ENCODE results near the gene RAD51B.
A peak's percentile ranks its signal among the peaks of the same experiment; 100 is the strongest.
"Not testable (repeated sequence)": the region's sequence is repeated elsewhere in the genome, so short reads cannot be mapped to it uniquely, and the experiment has no call there.

RAD51B gene

DNA sequence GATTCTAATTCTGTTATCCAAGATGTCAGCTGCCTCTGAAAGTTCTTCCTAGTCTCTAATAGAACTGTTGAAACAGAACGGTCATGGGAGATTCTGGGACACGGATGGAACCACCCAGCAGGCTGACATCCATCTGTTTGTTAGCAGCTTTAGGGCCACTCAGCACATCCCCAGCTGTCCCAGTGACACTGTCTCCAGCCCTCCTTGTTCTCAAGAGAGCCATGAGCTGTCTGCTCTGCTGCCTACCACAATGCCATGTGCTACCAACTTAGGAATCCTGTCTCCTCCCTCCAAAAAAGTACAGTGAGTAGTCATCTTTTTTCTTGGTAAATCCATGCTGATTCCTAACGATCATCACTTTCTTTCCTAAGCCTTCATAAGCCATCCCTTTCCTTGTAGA is 842.8 kb downstream of the RAD51B start:
- TF ChIP-seq, protein P1, sequence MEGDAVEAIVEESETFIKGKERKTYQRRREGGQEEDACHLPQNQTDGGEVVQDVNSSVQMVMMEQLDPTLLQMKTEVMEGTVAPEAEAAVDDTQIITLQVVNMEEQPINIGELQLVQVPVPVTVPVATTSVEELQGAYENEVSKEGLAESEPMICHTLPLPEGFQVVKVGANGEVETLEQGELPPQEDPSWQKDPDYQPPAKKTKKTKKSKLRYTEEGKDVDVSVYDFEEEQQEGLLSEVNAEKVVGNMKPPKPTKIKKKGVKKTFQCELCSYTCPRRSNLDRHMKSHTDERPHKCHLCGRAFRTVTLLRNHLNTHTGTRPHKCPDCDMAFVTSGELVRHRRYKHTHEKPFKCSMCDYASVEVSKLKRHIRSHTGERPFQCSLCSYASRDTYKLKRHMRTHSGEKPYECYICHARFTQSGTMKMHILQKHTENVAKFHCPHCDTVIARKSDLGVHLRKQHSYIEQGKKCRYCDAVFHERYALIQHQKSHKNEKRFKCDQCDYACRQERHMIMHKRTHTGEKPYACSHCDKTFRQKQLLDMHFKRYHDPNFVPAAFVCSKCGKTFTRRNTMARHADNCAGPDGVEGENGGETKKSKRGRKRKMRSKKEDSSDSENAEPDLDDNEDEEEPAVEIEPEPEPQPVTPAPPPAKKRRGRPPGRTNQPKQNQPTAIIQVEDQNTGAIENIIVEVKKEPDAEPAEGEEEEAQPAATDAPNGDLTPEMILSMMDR (IDR thresholded peaks at IDR 0.05; ENCODE audit: low read depth, low read length): no peak
- no peak overlapping the region for H3K4me3 ChIP-seq (ENCODE audit: low read depth, low read length)

DNA sequence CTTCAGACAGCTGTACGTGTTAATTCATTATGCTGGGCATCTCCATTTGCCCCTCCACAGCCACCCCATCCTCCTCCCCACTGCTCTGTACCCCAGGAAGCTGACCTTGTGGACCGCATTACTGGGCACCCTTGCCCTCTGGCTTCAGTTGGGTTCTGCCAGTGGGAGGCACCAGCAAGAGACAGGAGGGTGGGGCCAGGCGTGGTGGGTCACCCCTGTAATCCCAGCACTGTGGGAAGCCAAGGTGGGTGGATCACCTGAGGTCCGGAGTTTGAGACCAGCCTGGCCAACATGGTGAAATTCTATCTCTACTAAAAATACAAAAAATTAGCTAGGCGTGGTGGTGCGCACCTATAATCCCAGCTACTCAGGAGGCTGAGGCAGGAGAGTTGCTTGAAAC is 843.2 kb downstream of the RAD51B start:
- not testable (repeated sequence) for H3K4me3 ChIP-seq (ENCODE audit: low read depth, low read length)

DNA sequence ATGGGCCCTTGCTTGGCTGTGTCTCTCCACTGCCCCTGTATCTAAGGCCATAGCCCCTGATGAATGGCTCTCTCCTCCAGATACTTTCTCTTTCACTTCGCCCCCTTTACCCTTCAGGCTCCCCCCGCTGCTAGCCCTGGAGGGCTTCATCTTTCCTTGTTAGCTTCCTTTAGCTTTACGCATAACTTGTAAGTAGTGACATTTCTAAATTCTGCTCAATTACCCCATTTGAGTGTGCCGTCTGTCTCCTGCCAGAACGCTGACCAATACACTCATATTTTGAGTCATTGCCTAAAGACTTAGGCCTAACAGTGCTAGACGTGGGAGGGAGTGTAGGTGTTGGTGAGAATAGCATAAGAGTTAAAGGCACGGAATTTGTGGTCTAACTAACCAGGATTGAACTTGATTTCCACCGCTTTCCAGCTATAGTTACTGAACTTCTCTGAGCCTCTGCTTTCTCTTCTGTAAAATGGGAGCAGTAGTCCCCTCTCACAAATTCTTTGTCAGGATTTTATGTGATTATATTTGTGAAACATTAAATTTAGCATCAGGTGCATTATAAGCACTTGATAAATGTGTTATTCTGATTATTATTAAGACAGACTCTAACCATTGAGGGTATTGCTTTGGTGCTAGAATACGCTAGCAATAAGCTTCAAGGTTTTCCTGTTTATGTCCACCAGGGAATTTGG is 844.0 kb downstream of the RAD51B start:
- TF ChIP-seq, protein P1 (IDR thresholded peaks at IDR 0.05; ENCODE audit: low read depth, low read length): no peak
- H3K4me3 ChIP-seq (ENCODE audit: low read depth, low read length): peak overlapping the region; percentile 38

DNA sequence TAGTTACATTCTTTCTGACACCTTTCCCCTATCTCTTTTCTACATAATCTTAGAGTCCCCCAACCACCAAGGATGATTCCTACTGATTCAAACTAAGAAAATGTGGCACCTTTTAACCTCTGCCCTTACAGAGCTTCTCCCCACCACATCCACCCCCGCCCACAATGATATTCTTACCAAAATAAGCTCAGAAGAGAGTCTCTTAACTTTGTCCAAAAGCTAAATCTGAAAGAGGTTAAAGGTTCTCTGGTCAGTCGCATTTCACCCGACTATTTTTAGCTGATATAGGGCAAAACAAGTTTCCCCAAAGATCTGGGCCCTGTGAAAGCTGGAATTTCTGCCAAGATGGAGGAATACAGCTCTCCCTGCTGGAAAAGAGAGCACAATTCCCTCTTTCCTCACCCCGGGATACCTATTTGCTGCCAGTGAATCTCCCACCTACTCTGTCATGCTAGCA is 844.7 kb downstream of the RAD51B start:
- TF ChIP-seq, protein P1 (IDR thresholded peaks at IDR 0.05; ENCODE audit: low read depth, low read length): no peak
- no peak overlapping the region for H3K4me3 ChIP-seq (ENCODE audit: low read depth, low read length)

DNA sequence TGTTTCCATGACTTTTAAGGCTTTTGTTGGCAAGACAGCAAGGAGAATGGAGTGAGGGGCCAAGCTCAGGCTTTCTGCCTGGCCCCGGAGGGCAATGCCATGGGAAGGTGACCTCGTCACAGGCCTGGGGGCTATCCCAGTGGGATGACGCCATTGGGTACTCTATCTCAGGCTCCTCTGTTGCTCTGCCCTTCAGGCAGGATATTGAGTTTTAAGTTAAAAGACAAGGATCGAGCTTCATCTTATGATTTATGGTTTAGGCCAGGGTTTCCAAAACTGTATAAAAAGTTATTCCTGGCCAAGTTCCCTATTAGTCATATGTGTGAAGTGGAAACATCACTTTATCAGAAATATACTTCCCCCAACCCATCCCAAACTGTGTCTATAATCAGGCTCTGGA is 845.6 kb downstream of the RAD51B start:
- TF ChIP-seq, protein P1 (IDR thresholded peaks at IDR 0.05; ENCODE audit: low read depth, low read length): no peak
- no peak overlapping the region for H3K4me3 ChIP-seq (ENCODE audit: low read depth, low read length)

DNA sequence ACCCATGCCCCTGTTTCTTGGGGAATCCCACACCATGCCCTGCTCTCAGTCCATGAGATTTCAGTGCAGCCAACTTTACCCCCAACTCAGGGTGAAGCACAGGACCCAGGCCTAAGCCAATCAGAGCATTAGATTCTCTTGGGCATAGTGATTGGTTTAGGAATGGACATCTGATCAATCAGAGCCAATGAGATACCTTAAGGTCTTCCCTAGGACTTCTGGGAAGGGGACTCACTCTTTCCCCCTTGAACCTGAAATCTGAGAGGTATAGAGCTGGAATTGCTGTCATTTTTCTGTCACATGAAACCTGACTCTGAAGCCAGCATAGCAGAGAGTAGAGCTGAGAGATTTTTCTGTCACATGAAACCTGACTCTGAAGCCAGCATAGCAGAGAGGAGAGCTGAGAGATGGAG is 846.2 kb downstream of the RAD51B start:
- TF ChIP-seq, protein P1 (IDR thresholded peaks at IDR 0.05; ENCODE audit: low read depth, low read length): no peak
- H3K4me3 ChIP-seq (ENCODE audit: low read depth, low read length): no peak overlapping the region

DNA sequence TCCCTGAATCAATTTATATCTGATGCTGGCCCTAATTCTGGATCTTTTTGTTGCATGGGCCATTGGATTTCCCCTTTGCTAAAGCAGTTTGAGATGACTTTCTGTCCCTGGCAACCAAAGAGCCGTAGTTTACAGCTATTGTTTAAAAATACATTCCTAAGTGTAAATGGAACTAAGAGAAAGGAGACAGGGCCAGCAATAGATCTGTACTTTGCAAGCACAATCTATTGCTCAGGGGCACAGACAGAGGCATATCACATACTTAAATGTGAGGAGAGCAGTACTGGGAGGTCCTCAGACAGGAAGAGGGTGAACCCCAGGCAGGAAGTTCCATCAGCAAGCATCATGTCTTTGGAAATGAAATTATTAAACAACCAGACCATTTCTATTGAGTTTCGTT is 846.7 kb downstream of the RAD51B start:
- H3K4me3 ChIP-seq (ENCODE audit: low read depth, low read length): no peak overlapping the region
- TF ChIP-seq, protein P1 (IDR thresholded peaks at IDR 0.05; ENCODE audit: low read depth, low read length): no peak

DNA sequence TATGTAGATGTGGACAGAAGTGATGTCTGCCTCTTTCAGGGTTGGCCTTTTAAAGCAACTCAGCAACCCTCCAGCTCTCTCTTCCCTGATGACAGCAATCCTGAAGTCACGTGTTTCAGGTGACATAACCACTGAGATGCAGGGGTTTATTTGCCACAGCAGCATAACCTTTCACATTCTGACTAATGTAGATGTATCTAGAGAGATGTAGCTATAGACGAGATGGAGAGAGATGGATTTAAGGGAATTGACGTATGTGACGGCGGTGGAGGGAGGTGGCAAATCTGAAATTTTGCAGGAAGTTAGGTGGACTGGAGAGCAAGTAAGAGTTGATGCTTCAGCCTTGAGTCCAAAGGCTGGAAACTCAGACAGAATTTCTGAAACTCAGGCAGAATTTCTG is 847.3 kb downstream of the RAD51B start:
- H3K4me3 ChIP-seq (ENCODE audit: low read depth, low read length): no peak overlapping the region
- TF ChIP-seq, protein P1 (IDR thresholded peaks at IDR 0.05; ENCODE audit: low read depth, low read length): no peak
